OCI-LY3 (cell line): ENCODE data around the gene PLP2.

Experiments used
- H2AFZ ChIP-seq: fragments of 200-600, 300-600 bp; shearing (Covaris generic); 2 replicates; pipeline ENCODE4 v1.6.0; 2014; ENCODE audit warnings: antibody characterized with exemption, low read depth, low read length
- H3K27ac ChIP-seq: fragments of 200-600, 300-600 bp; sonication (generic); 2 replicates; pipeline ENCODE4 v1.5.1; 2014; ENCODE audit warnings: mild to moderate bottlenecking, low read length, moderate library complexity, mixed read lengths
- H3K27me3 ChIP-seq: fragments of 200-600, 300-600 bp; sonication (generic); 2 replicates; pipeline ENCODE4 v1.6.1; 2014; ENCODE audit warnings: low read depth, low read length, mixed read lengths
- H3K36me3 ChIP-seq: fragments of 200-600, 300-600 bp; sonication (generic); replicated peaks from 2 replicates; pipeline ENCODE3; 2014; ENCODE audit warnings: low read depth, low read length, mixed read lengths
- H3K4me1 ChIP-seq: fragments of 300-600, 200-600 bp; sonication (generic); 2 replicates; pipeline ENCODE4 v1.6.1; 2014; ENCODE audit warnings: low read length, mixed read lengths
- H3K4me2 ChIP-seq: fragments of 200-600, 300-600 bp; sonication (generic); 2 replicates; pipeline ENCODE4 v1.6.1; 2014; ENCODE audit warnings: low read length, mixed read lengths
- H3K4me3 ChIP-seq: fragments of 300-600, 200-600 bp; sonication (generic); 2 replicates; pipeline ENCODE4 v1.5.1; 2014; ENCODE audit warnings: antibody characterized with exemption, mild to moderate bottlenecking, low read length, moderate library complexity
- H3K79me2 ChIP-seq: fragments of 300-600, 200-600 bp; shearing (Covaris generic); 2 replicates; pipeline ENCODE4 v1.6.1; 2014; ENCODE audit warnings: mild to moderate bottlenecking, low read length, mixed read lengths
- H3K9ac ChIP-seq: fragments of 300-600, 200-600 bp; shearing (Covaris generic); 2 replicates; pipeline ENCODE4 v1.6.0; 2014; ENCODE audit warnings: mild to moderate bottlenecking, low read length, moderate library complexity
- H3K9me3 ChIP-seq: fragments of 200-600, 300-600 bp; shearing (Covaris generic); 2 replicates; pipeline ENCODE4 v1.6.1; 2014; ENCODE audit warnings: low read length, mixed read lengths; ENCODE audit not compliant: insufficient read depth
- H4K20me1 ChIP-seq: fragments of 200-600, 300-600 bp; sonication (generic); 2 replicates; pipeline ENCODE4 v1.6.1; 2016; ENCODE audit warnings: low read length, mixed read lengths; ENCODE audit not compliant: insufficient read depth
- CTCF ChIP-seq: fragments of 200-600, 300-600 bp; sonication (generic); IDR thresholded peaks from 2 replicates; pipeline ENCODE4 v1.5.1; 2014; ENCODE audit warnings: antibody characterized with exemption, low read length, low read depth
- EZH2phosphoT487 ChIP-seq: fragments of 200-600 bp; shearing (Covaris generic); IDR thresholded peaks from 2 replicates; pipeline ENCODE4 v1.6.1; 2018; ENCODE audit warnings: antibody characterized with exemption, mixed run types, low read depth

PLP2 gene

GRCh38 chrX:49189606-49190005 lies 17.9 kb downstream of the PLP2 start:
- H3K4me3 ChIP-seq, result peak overlapping the region; percentile 83
- H3K9ac ChIP-seq, result peak overlapping the region; percentile 73; the same call in 1 of the 2 replicates
- H3K27me3 ChIP-seq, result no peaks in the 10 kb centered on the region
- no peaks in the 10 kb centered on the region for H3K9me3 ChIP-seq
- peaks cover 16% of the 10 kb centered on the region; the same call in 1 of the 2 replicates for H3K4me1 ChIP-seq
- H2AFZ ChIP-seq, result no peak overlapping the region
- H3K79me2 ChIP-seq, result peaks cover 9% of the 10 kb centered on the region
- H3K36me3 ChIP-seq, result no peaks in the 10 kb centered on the region
- peak overlapping the region; percentile 4 for H3K27ac ChIP-seq
- H3K4me2 ChIP-seq, result peak overlapping the region; percentile 61
- TF ChIP-seq CTCF (no peak), EZH2phosphoT487 (no peak)
- no peaks in the 10 kb centered on the region for H4K20me1 ChIP-seq

GRCh38 chrX:49190821-49191573 lies 19.3 kb downstream of the PLP2 start:
- Histone ChIP-seq H3K27ac (peak overlapping the region; percentile 65), H3K4me1 (peaks cover 16% of the 10 kb centered on the region; the same call in 1 of the 2 replicates), H3K79me2 (no peaks in the 10 kb centered on the region), H3K36me3 (no peaks in the 10 kb centered on the region), H3K4me2 (peak overlapping the region; percentile 69), H4K20me1 (no peaks in the 10 kb centered on the region), H3K9me3 (no peaks in the 10 kb centered on the region), H3K27me3 (no peaks in the 10 kb centered on the region), H3K9ac (peak overlapping the region; percentile 82), H2AFZ (peak overlapping the region; percentile 41; the same call in 1 of the 2 replicates), H3K4me3 (peak overlapping the region; percentile 92)
- TF ChIP-seq CTCF (no peak), EZH2phosphoT487 (no peak)

DNA sequence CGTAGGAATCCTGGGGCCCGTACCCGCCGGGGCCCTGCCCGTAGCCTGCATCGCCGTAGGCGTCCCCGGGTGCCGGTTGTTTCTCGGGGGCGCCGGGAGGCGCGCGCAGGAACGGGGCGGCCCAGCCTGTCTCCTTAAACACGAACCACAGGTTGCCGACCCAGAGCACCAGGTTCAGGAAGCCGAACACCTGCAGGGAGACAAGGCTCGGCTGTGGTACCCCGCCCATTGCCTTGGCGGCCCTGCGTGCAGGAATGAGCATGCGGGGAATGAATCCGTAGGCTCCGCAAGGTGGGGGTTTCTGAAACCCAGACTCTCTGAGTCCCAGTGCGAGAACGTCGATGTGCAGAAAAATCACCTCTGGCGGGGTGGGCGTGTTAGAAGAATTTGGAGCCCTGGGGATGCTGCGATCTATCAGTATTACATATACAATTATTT lies 19.9 kb downstream of the PLP2 start:
- Histone ChIP-seq H3K4me2 (peak overlapping the region; percentile 69), H3K4me3 (peak overlapping the region; percentile 92), H3K4me1 (peaks cover 13% of the 10 kb centered on the region; the same call in 1 of the 2 replicates), H3K27me3 (no peaks in the 10 kb centered on the region), H3K79me2 (no peaks in the 10 kb centered on the region), H3K36me3 (no peaks in the 10 kb centered on the region), H4K20me1 (no peaks in the 10 kb centered on the region), H2AFZ (peak overlapping the region; percentile 41; the same call in 1 of the 2 replicates), H3K9me3 (no peaks in the 10 kb centered on the region), H3K27ac (peak overlapping the region; percentile 65), H3K9ac (peak overlapping the region; percentile 82)
- TF ChIP-seq EZH2phosphoT487, result no peak
- no peak for TF ChIP-seq CTCF

DNA sequence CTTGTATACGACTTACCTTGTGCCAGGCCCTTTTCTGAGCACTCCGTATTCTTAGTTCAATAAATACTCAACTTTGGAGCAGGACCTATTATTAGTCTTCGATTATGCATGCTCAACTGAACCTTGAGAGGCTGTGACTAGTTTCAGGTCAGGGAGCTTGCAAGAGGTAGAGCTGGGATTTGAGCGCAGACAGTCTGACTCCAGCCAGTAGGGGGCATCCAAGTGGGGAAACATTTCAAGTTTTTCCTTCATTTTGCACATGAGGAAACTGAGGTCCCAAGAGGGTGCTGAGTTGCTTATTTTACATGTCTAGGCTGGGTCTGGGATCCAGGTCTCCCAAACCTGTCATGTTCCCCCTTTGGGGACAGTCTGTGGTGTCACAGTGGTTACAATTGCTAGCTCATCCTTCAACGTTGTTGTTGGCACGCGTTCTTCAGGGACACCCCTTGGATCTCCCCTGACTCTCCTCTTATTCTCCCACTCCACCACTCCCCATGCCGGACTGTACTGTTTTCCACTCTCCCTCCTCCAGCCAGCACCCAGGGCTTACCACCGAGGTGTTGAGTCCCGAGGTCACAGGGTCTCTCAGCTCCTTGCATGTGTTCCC lies 21.1 kb downstream of the PLP2 start:
- no peaks in the 10 kb centered on the region for H4K20me1 ChIP-seq
- peaks cover 11% of the 10 kb centered on the region; the same call in 1 of the 2 replicates for H3K4me1 ChIP-seq
- no peaks in the 10 kb centered on the region for H3K36me3 ChIP-seq
- H2AFZ ChIP-seq, result no peak overlapping the region
- H3K27ac ChIP-seq, result no peak overlapping the region
- no peaks in the 10 kb centered on the region for H3K79me2 ChIP-seq
- TF ChIP-seq EZH2phosphoT487 (no peak), CTCF (peak; percentile 67)
- H3K4me2 ChIP-seq, result no peak overlapping the region
- H3K4me3 ChIP-seq, result no peak overlapping the region
- no peaks in the 10 kb centered on the region for H3K9me3 ChIP-seq
- no peaks in the 10 kb centered on the region for H3K27me3 ChIP-seq
- no peak overlapping the region for H3K9ac ChIP-seq
